ENCODE results near the gene MAL. TPM values are rescaled to one million over a fixed set of nuclear protein-coding genes. Genes with fewer than 3 reads are reported as not detected.

MAL gene
- total RNA-seq, 1 experiment from 2014 or later: not detected

- no peak overlapping the region for H3K27ac Mint-ChIP-seq (ENCODE audit: unreplicated experiment)
- H3K9me3 Mint-ChIP-seq (ENCODE audit: low read depth, unreplicated experiment): no peaks in the 10 kb centered on the region
- peaks cover 61% of the 10 kb centered on the region for H3K27me3 Mint-ChIP-seq (ENCODE audit: unreplicated experiment)
- TF ChIP-seq CTCF (IDR thresholded peaks at IDR 0.05; ENCODE audit: unreplicated experiment): no peak
- H3K4me3 Mint-ChIP-seq (ENCODE audit: low read depth, unreplicated experiment): no peak overlapping the region
- intact Hi-C loops (cut with micrococcal nuclease; ENCODE audit: unreplicated experiment): no loop called here
- CTCF ChIA-PET: no interaction called here
- no peak for DNase-seq
- no peaks in the 10 kb centered on the region for H3K36me3 Mint-ChIP-seq (ENCODE audit: insufficient read depth, unreplicated experiment)
- no peaks in the 10 kb centered on the region for H3K4me1 Mint-ChIP-seq (ENCODE audit: low read depth, unreplicated experiment)
- no TSS peak for BruUV-seq (replicated peaks)
These were observed 24.1 kb downstream of the MAL start for GRCh38 chr2:95049683-95049955.

- Mint-ChIP-seq H3K27me3 (ENCODE audit: unreplicated experiment) (peaks cover 61% of the 10 kb centered on the region), H3K4me1 (ENCODE audit: low read depth, unreplicated experiment) (no peaks in the 10 kb centered on the region), H3K36me3 (ENCODE audit: insufficient read depth, unreplicated experiment) (no peaks in the 10 kb centered on the region), H3K27ac (ENCODE audit: unreplicated experiment) (no peak overlapping the region), H3K4me3 (ENCODE audit: low read depth, unreplicated experiment) (no peak overlapping the region), H3K9me3 (ENCODE audit: low read depth, unreplicated experiment) (no peaks in the 10 kb centered on the region)
- no peak for TF ChIP-seq CTCF (IDR thresholded peaks at IDR 0.05; ENCODE audit: unreplicated experiment)
- intact Hi-C loops (cut with micrococcal nuclease; ENCODE audit: unreplicated experiment): no loop called here
- no TSS peak for BruUV-seq (replicated peaks)
- CTCF ChIA-PET: no interaction called here
- no peak for DNase-seq
These were observed 24.5 kb downstream of the MAL start for GRCh38 chr2:95049961-95050360.

GRCh38 chr2:95050385-95051300 lies 25.1 kb downstream of the MAL start:
- no peaks in the 10 kb centered on the region for H3K9me3 Mint-ChIP-seq (ENCODE audit: low read depth, unreplicated experiment)
- no peak overlapping the region for H3K27ac Mint-ChIP-seq (ENCODE audit: unreplicated experiment)
- H3K36me3 Mint-ChIP-seq (ENCODE audit: insufficient read depth, unreplicated experiment): no peaks in the 10 kb centered on the region
- CTCF ChIA-PET: no interaction called here
- peaks cover 58% of the 10 kb centered on the region for H3K27me3 Mint-ChIP-seq (ENCODE audit: unreplicated experiment)
- intact Hi-C loops (cut with micrococcal nuclease; ENCODE audit: unreplicated experiment): no loop called here
- H3K4me1 Mint-ChIP-seq (ENCODE audit: low read depth, unreplicated experiment): no peaks in the 10 kb centered on the region
- no peak for TF ChIP-seq CTCF (IDR thresholded peaks at IDR 0.05; ENCODE audit: unreplicated experiment)
- DNase-seq: no peak
- no peak overlapping the region for H3K4me3 Mint-ChIP-seq (ENCODE audit: low read depth, unreplicated experiment)
- no TSS peak for BruUV-seq (replicated peaks)

GRCh38 chr2:95051626-95052025 lies 26.1 kb downstream of the MAL start:
- CTCF ChIA-PET: no interaction called here
- Mint-ChIP-seq H3K36me3 (ENCODE audit: insufficient read depth, unreplicated experiment) (no peaks in the 10 kb centered on the region), H3K9me3 (ENCODE audit: low read depth, unreplicated experiment) (no peaks in the 10 kb centered on the region), H3K4me1 (ENCODE audit: low read depth, unreplicated experiment) (no peaks in the 10 kb centered on the region), H3K27ac (ENCODE audit: unreplicated experiment) (no peak overlapping the region), H3K27me3 (ENCODE audit: unreplicated experiment) (peaks cover 60% of the 10 kb centered on the region), H3K4me3 (ENCODE audit: low read depth, unreplicated experiment) (no peak overlapping the region)
- intact Hi-C loops (cut with micrococcal nuclease; ENCODE audit: unreplicated experiment): no loop called here
- TF ChIP-seq CTCF (IDR thresholded peaks at IDR 0.05; ENCODE audit: unreplicated experiment): no peak
- no peak for DNase-seq
- no TSS peak for BruUV-seq (replicated peaks)

Data from Calu3 (cell line).